NCI-H82 (cell line): Measurements from ENCODE around the gene MPP1.

Source experiments
- DNase-seq: peaks from one replicate; lab custom pipeline; 2025; lab: John Stamatoyannopoulos, UW

Gene MPP1

GRCh38 chrX:154731881-154732280 lies 73.4 kb downstream of the MPP1 start:
- no peak for DNase-seq

GRCh38 chrX:154731184-154731583 lies 74.1 kb downstream of the MPP1 start:
- DNase-seq = no peak

- DNase-seq = no peak
Measured at GRCh38 chrX:154730253-154730891, 74.9 kb downstream of the MPP1 start.

- DNase-seq = no peak
Measured at GRCh38 chrX:154729439-154729838, 75.8 kb downstream of the MPP1 start.
